Endothelial cell of hepatic sinusoid (primary cell): Measurements from ENCODE around the gene CHL1.
"Not testable (repeated sequence)": the region's sequence is repeated elsewhere in the genome, so short reads cannot be mapped to it uniquely, and the experiment has no call there.

Experiments
- in situ Hi-C: cut with HindIII; loops from 2 replicates; pipeline ENCODE4 v1.10.0; 2017; ENCODE audit warnings: low sequenced_read_pairs

The CHL1 gene

DNA sequence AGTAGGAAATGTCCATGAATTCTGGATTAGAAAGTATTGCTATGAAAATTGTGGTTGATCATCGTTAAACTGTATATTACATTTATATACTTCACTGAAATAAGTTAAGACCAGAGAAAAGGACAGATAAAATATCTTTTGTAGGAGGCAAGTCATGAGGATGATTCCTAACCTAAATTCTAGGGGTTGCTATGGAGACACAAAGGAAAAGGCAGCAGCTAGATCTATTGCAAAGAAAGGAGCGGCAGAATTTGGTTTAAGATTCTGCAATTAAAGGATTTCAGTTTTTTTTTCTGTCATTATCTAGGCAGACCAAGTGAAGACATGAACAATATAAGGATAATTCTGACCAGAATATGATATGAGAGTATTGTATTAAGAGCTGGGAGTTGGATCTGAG lies 136.1 kb downstream of the CHL1 start:
- in situ Hi-C loops: no loop called here

DNA sequence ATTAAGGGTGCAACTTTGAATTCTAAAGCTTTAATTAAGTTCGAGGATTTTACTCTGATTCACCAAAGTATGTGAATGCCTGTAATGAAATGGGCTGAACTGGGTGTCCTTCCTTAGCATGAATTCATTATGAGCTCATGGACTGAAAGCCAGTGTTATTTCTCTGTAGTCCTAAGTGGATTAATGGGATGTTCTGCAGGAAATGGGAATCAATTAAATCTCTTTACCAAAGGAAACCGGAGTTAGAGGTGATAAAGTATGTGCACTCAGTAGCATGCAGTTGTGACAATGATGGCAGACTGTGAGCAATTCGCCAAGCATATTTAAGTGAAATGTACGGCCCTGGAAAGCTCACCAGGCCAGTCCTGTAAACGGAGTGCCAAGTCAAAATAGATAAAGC lies 138.7 kb downstream of the CHL1 start:
- in situ Hi-C loops: no loop called here

DNA sequence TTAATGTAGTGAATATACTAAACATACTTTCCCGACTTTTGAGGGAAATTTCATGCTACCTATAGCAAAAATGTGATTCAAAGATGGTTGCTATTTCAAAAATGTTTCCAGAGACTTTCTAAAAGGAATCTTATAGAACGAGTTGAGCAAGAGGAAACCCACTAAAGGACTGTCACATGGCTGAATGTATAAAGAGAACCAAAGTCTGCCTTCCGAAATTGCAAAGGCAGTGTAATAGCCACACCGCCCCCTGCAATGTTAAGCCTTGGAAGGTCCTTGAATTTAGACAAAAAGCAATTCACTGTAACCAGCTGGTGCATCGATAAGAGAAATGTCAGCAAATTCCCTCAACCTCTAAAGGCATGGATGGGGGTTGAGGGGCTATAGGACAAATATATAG lies 142.8 kb downstream of the CHL1 start:
- in situ Hi-C loops: no loop called here

DNA sequence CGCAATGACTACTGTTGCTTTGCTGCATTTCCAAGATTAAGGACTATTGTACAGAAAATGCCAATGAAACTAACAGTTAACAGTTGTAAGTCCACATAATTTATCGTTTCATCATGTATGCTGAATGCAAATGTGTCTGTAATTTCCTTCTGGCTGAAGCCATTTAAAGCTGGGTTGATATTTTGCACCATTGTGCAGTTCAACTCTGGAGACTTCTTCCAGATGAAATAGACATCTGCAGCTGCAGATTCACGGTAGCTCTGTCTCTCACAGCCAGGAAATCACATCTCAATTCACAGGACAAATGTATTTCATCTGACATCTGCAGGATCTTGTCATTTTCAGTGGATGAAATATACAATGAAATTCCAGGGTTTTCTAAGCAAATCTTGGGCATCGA lies 145.4 kb downstream of the CHL1 start:
- in situ Hi-C loops: no loop called here

DNA sequence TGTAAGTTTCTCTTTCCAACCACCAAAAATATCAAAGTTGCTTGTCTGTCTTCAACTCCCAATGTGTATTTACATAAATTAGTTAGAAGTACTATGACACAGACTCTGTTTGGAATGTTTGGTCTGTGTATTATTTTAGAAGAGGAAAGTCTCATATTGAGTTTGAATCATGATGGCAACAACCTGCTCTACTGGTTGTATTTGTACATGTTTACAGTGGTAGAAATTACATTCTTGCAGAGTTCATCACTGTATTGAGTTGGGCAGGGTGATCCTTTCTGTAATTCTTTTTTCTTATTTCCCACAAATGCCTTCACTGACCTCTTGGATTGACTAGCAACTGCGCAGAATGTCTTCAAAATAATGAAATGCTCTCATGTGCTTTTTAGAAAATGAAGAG lies 149.6 kb downstream of the CHL1 start:
- in situ Hi-C loops: loop anchor here (5.0 kb wide), 1 partner anchor 54 kb away; no protein-coding TSS in a partner anchor

DNA sequence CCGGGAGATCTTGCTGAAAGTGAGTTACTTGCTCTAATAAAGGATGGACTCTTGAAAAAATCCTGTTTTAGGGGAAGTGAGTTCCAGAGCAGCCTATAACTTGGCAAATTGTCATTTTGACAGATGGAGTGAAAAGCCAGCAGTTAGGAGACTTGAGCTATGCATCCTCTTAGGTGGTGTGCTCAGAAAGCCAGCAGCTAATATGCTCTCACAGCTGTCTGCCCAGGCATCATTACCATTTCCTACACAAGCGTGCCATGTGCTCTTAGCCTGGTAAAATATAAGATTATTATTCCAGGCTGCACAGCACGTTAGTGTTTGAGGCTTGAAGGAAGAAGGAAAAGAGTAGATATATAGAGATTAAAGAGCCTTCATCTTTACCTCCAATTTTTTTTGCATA lies 151.0 kb downstream of the CHL1 start:
- in situ Hi-C loops: loop anchor here (5.0 kb wide), 1 partner anchor 55 kb away; no protein-coding TSS in a partner anchor

DNA sequence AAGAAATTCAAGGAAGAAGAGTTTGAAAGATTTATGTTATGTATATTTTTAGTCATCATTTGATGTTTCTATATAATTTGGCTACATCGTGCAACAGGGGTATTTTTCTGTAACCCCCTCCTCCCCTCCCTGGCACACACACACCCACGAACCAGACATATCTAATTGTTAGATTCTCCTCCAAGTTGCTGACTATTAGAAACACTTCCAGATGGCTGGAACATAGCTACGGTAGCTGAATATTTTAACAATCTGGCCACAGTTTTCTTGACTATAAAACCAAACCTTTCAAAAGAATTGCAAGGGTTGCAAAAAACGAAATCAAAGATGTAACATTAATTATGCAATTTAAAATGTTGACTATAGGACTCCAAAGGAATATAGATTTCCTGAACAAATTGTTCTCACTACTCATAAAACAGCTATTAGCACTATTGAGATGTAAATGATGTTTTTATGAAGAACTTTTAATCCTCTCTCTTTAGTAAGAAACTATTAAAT lies 154.4 kb downstream of the CHL1 start:
- in situ Hi-C loops: no loop called here

DNA sequence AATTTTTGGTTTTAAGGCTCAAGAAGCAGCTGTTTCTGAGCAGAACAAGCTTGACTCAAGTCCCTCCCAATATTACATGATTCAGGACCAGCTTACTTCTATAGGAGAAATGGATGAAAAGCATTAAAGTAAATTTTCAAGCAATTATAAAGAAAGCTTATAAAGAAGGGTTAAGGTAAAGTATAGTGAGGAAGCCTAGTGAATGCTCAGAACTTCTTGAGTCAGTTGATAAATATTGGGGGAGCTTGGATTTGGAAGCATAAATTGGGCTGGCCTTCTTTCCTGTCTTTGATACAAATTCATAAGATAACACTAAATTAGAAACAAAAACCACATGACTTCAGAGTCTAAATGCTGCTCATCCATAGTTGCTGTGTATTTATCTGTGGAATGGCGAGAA lies 156.0 kb downstream of the CHL1 start:
- in situ Hi-C loops: no loop called here

DNA sequence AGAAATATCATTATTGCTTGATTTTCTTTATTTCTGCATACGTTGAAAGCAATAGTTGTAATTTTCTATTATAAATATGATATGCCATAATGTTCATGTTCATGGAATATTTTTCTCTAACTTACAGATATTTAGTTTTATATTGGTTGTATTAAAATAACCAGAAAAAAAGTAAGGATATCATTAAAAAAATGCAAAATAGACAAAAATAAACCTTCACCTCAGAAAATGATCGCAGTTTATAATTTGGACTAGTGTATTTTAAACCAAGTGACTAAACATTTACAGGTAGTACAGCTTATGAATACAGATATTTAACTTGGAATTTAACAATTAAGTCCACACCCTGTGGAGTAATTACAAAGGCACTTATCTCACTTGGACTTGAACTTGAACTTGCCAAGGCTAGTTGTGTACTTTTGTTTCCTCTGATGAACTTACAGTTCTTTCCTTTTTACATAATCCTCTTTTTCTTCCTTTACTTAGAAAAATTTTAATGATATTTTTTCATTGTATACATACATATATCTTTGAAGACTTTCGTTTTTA lies 156.7 kb downstream of the CHL1 start:
- in situ Hi-C loops: no loop called here

DNA sequence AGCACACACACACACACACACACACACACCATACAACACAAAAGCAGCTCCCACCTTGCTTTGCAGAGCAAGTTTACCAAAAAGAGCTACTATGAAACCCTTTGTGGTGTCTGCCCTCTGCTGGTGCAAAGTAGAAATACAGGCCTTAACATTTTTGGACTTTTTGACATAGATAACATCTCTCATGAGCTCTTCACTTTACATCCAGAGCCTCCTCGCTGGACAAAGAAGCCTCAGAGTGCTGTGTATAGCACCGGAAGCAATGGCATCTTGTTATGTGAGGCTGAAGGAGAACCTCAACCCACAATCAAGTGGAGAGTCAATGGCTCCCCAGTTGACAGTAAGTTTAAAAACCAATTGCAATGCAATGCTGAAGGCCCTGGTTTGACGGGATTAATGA lies 157.9 kb downstream of the CHL1 start:
- in situ Hi-C loops: no loop called here

DNA sequence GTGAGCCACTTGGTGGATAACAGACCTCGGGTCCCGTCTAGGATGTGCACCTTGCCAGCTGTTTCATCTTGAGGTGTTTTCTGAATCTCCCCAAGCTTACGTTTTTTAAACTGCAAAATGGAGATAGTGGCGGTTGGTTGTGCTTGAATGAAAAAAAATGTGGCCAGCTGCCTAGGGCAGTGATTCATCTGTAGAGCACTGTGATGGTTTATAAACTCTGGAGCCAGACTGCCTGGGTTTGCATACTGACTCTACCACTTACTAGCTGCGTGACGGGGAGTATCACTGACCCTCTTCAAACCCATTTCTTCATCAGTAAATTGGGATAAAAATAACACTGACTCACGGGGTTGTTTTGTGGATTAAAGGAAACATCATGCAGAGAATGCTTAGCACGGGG lies 159.1 kb downstream of the CHL1 start:
- in situ Hi-C loops: no loop called here

DNA sequence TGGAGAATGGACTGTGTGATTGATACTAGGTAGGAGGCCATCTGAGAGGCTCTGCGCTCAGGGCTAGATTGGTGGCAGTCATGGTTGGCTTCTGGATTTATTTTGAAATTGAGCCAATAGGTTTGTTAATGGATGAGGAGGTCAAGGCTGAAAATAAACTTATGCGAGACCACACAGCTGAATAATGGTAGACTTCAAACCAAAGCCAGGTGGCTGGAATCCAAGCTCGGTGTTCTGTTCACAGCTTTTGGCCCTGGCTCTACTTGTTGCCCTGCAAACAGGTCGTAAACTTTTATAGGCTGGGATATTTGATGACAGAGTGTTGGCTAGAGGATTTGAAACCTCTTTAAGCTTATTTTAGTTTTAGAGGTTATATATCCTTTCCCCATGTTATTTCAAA lies 160.4 kb downstream of the CHL1 start:
- in situ Hi-C loops: no loop called here

DNA sequence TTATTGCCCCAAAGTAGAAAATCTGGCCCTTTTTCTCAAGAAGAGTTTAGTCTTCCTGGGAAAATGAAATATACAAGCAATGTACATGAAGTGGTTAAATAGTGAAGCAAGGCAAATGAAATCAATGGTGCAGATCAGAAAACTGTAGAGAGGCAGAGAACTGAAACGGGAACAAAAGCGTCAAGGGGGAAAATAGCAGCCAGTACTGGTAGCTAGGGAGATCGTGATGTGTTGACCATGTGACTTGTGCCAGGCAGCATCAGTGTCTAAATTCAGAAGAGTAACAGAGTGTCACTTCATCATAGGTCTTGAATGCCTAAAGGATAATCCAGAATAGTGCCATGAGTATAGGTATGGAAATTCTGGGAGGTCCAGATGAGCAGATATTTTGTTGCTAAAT lies 163.1 kb downstream of the CHL1 start:
- in situ Hi-C loops: no loop called here

DNA sequence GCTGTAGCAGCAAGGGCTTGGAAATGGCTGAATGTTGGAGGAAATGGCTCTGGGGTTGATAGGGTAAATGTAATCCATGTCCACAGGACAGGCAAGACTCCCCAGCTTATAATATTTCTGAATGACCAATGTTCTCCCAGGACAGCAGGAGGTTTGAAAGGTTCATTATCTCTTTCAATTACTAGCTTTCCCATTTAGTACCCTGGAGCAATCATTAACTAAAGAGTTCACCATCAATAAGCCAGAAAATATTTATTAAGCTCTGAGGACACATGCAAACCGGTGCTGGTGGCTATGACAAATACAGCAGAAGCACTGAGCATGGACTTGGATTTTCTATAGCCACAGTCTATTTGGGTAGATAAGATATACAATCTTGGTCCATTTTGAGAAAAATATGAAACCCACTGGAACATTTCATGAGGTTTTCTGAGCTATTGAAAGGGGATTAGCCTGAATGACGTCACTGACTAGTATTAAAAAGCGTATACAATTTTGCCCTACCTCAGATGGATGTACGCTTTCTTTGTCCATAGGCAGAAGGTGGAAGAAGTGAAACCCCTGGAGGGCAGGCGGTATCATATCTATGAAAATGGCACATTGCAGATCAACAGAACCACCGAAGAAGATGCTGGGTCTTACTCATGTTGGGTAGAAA lies 166.2 kb downstream of the CHL1 start:
- in situ Hi-C loops: no loop called here

DNA sequence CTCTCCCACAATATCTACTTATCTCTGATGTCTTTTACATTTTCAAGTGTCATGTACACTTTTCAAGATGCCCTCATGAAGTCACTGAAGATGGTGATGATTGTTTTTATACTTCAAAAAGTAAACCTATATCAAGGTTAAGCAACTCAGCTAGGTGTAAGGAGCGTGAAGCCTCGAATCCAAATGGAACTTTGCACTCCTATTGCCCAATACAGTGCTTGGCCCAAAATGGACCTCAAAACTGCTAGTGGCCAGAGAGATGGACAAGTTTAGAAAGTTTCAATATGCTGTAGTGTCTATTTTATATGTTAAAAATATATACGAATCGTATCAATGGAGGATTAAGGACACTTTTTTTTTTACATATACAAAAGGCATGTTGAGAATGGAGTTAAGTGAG lies 167.7 kb downstream of the CHL1 start:
- in situ Hi-C loops: no loop called here

DNA sequence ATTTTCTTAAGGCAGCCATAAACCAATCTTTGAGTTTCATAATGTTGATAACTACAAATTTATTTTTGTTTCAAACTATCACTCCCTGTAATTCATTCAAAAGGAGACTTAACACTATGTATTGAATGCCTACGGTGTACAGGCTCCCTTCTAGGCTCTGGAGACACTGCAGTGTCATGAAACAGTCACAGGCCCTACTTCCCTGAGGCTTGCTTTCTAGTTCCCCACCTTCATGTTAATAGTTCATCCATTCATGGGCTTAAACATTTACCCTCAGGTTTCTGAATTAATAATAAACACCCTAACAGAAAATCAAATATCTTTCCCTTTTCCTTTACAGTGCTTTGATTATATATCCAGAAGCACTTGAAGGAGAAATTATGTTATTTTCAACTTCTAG lies 168.7 kb downstream of the CHL1 start:
- in situ Hi-C loops: no loop called here

DNA sequence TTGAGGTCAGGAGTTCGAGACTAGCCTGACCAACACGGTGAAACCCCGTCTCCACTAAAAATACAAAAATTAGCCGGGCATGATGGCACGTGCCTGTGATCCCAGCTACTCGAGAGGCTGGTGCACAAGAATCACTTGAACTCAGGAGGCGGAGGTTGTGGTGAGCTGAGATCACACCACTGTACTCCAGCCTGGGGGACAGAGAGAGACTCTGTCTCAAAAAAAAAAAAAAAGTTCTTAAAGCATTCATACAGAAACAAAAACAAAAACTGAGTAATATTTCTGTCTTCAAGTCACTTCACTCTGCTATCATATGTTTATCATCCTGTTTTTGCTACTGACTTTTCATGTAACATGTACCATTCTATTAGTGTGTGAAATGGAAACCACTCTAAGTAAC lies 169.7 kb downstream of the CHL1 start:
- in situ Hi-C loops: not testable (repeated sequence)

DNA sequence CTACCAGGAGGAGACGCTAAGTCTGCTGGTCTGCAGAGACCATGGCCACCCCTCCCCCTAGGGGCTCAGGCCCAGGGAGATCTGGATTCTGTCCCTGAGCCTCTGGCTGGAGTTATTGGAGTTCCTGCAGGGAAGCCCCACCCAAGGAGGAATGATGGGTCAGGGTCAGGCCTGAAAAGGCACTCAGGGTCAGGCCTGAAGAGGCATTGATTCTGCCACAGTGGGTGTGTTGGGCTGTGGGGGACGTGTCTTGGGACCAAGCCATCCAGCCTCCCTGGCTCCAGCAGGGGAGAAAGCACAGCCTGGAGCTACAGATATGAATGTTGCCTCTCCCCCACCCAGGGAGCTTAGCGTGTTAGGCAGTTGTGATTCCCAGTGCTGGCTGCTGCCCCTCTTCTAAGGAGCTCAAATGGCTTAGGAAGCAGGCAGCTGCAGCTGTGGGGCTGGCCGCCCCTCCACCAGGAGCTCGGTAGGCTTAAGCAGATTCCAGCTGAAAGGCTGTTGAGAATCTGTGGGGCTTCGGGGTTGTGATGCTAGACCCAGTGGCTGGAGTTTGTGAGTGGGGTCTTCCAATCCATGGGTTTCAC lies 176.7 kb downstream of the CHL1 start:
- in situ Hi-C loops: no loop called here

DNA sequence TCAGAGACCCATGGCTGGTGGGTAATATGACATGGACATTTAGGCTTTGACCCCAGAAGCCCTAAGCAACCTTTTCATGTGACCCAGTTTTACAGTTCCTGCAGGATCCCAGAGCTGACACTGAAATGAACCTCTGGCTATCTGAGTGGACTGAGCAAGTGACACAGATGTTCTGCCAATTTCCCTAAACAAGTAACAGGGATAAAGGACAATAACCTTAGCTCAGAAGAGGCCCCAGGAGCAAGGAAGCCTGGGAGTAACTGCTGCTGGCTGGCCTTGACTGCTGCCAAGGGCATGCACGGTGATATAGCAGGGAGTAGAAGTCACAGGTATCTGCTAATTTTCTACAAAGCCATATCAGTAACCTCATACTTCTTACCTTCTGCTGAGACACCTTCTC lies 177.9 kb downstream of the CHL1 start:
- in situ Hi-C loops: no loop called here

DNA sequence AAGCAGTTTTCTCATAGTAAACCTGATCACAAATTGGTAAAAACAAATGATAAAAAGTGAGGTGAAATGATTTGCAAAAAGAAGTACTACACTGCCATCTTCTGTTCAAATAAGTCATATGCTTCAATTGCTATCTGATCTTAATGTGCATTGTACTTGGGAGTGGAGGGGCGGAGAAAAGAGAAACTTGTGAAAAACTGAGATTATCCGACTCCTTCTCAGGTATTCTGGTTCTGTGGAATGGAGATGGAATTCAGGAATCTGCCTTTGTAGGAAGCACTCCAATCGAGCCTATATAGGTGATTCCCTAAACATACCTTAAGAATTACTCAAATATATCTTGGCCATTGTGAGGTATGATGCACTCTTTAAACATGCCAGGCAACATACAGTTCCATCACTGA lies 180.6 kb downstream of the CHL1 start:
- in situ Hi-C loops: no loop called here

DNA sequence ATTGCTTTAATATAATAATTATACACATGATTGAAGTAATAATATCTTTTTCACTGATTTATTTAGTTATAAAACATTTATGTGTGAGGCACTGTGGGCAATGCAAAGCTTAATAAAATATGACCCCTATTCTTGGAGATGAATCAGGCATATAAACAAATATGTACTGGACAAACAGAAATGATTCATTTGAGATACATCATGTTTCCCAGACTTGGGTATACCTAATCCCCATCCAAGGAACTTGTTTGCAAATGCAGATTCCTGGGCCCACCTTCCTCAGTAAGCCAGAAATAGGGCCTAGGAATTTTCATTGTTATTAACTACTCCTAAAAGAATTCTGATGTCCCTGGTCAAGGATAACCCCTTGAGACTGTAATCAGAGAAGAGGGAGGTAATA lies 184.2 kb downstream of the CHL1 start:
- in situ Hi-C loops: no loop called here

DNA sequence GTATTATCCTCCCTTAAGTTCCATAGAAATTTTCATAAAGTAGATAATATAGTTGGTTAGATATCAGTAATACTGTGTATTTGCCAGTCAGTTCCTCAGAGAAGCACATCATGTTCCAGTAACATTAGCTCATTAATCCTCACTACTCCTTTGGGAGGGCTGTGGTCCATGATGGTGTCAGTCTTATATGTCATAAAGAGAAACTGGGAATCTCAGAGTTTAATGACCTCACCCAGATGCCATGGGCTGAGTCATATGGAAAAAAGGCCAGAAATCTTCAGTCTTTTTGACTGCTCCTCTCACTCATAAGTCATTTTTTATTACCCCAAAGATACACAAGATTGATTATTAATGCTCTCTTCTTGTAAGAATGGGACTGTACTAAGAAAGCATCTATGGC lies 188.6 kb downstream of the CHL1 start:
- in situ Hi-C loops: no loop called here

DNA sequence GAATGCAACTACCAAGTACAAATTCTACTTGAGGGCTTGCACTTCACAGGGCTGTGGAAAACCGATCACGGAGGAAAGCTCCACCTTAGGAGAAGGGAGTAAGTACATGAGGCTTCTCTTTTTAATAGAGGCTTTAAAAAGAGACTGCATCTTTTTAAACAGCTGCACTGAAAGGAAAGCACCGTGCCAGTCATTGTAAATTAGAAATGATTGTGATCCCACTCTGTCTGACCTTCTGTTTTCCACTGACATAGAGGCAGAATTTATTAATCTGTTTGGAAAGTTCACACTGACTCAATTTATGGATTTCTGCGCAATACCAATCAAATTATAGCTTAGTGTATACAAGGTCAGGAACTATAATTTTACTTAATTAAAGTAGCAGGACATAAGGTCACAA lies 198.2 kb downstream of the CHL1 start:
- in situ Hi-C loops: no loop called here
